HG02943 (cell line): ENCODE results near the gene KRT9.
"Not testable (repeated sequence)": the region's sequence is repeated elsewhere in the genome, so short reads cannot be mapped to it uniquely, and the experiment has no call there.

Source experiments
- ATAC-seq: cut with Tn5 transposase; IDR thresholded peaks from one replicate; pipeline ENCODE4 v1.9.1; 2021; ENCODE audit warnings: mild to moderate bottlenecking, low read depth, moderate library complexity; ENCODE audit not compliant: unreplicated experiment

KRT9 gene

GRCh38 chr17:41548844-41549595 lies 22.8 kb downstream of the KRT9 start:
- no peak for ATAC-seq

- ATAC-seq = no peak
These were observed 23.7 kb downstream of the KRT9 start for GRCh38 chr17:41547921-41548843.

DNA sequence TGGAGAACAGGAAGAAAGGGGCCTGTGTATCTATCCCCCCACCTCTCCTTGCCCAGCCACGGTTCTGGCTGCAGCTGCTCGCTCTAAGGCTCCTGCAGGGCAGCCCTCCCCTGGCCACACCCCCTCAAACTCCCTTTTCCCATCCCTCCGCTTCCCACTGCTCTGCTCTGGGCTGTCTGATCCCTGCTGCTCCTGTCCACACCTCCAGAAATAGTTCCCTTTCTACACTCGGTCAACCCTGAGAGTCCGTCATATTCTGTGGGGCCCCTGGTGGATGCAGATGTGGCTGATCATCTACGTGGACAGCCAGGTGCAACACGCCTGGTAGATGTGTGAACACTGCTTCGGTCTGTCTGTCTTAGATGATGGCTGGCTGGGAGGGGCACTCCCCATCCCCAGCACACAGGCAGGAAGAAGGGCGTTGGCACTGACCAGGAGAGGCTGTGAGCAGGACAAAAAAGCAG lies 24.4 kb downstream of the KRT9 start:
- no peak for ATAC-seq

GRCh38 chr17:41546819-41547218 lies 25.0 kb downstream of the KRT9 start:
- ATAC-seq = no peak

GRCh38 chr17:41545829-41546410 lies 25.9 kb downstream of the KRT9 start:
- no peak for ATAC-seq

DNA sequence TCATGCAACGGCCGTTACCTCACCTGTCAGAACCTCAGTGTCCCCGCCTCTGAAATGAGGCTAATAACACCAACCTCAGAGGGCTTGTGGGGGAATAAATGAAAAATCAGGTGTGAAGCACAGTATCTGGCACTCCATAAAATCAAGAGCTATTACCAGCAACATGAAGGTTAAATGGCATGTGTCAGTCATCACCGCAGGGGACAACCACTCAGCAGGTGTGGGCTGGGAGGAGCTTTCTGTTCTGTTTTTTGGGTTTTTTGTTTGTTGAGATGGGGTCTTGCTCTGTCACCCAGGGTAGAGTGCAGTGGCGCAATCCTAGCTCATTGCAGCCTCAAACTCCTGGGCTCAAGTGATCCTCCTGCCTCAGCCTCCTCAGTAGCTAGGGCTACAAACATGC lies 26.9 kb downstream of the KRT9 start:
- no peak for ATAC-seq

GRCh38 chr17:41544491-41544892 lies 27.4 kb downstream of the KRT9 start:
- no peak for ATAC-seq

DNA sequence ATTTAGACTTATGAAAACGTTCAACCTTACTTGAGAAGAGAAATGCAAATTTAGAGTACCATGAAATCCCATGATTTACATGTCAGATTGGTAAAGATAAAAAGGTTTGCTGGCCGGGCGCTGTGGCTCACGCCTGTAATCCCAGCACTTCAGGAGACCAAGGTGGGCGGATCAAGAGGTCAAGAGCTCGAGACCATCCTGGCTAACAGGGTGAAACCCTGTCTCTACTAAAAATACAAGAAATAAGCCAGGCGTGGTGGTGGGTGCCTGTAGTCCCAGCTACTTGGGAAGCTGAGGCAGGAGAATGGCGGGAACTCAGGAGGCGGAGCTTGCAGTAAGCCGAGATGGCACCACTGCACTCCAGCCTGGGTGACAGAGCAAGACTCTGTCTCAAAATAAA lies 29.1 kb downstream of the KRT9 start:
- not testable (repeated sequence) for ATAC-seq

DNA sequence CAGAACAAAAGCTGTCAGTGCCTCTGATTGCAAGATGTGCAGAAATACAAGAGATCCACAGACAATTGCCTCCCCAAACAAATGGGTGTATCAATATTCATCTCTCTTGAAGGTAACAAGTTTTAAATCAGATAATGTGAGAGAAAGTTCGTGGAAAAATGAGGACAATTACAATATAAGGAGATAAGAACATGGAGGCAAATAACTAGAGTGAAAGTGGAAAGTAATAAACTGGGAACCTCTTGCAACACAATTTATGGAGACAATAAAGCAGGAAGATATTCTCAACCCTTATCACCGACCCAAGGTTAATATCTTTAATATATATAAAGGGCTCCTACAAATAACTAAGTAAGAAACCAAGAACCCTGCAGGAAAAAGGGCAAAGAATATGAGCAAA lies 29.5 kb downstream of the KRT9 start:
- ATAC-seq = no peak

DNA sequence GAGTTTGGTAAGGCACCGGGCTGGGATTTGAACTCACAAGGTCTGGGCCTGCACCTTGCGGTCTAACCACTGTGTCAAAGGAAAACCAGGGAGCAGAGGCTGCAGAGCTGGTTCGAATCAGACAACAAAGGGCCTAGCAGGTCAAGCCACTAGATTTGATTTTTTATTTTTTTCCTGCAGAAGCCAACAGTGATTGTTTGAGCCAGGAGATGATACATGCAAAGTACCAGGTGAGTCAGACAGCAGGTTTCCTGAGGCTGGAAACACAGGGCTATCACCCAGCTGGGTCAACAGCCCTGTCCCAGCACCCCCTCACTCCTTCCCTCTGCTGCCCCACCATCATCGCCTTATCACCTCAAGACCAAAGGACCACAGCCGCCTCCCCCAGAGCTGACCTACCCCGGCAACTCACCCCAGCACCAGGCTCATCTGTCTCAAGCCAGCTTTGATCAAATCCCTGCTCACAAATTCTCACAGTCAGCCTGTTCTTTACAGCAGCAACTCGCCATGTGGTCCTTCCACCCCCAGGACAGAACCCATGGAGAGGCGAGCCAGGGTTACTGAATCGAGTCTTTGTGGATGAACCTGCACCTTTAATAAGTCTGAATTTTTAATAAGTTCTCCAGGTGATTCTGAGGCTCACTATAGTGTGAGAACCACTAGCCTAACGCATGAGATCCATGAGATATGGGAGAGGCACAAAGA lies 30.8 kb downstream of the KRT9 start:
- no peak for ATAC-seq

- no peak for ATAC-seq
These were observed 31.7 kb downstream of the KRT9 start for GRCh38 chr17:41539979-41540701.

DNA sequence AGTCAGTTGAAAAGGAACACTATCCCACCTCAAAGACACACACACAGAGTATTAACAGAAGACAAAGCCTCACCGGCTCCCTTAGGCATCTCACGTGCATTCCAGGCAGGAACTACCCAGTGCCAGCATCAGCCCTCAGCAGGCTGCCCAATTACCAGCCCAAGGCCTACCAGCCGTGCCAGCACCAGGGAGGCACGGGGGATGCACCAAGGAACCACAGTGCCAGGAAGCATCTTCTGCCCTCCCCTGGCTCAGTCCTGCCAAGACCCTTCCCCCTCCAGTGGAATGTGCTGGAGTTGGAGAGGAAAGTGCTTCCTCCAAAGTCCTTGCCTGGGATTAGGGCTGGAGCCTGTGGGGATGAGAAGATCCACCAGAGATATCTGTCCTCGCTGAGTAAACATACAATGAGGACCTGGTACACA lies 32.8 kb downstream of the KRT9 start:
- ATAC-seq = no peak

GRCh38 chr17:41538565-41538991 lies 33.3 kb downstream of the KRT9 start:
- no peak for ATAC-seq

- no peak for ATAC-seq
These were observed 33.9 kb downstream of the KRT9 start for GRCh38 chr17:41537990-41538389.

- ATAC-seq = no peak
These were observed 34.3 kb downstream of the KRT9 start for GRCh38 chr17:41537614-41537954.

DNA sequence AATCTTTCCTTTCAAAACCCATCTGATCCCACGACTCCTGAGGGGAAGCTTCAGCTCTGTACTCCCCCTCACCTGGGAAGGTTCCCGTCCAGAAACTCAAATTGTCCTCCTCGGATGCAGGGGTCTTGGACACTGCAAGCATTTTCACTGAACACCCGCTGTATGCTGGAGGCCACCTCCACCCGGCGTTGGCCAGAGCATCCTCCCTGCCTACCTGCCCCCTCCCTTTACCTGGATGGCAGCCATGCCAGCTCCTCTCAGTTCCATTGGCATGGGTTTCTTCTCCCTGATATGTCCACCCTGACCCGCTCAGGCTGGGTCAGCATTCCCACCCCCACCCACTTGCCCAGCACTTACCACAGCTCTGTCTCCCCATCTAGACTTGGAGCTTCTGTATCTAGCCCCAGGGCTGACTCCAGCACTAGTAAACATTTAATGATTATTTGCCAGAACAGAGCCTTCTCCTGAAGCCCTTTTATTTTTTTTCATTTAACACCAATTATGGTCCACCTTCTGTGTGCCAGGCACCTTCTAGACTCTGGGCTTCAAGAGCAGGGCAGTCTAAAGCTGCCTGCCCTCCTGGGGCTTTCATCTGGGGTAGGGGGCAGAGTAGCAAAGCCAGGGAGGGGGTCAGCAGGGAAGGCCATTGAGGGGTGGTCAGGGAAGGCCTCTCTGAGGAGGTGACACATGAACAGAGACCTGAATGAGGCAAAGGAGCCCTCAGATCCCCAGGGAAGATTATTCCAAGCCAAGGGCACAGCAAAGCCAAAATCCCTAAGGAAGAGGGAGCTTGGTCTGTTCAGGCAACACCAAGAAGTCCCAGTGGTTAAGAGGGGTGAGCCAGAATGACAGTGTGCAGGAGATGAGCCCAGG lies 34.9 kb downstream of the KRT9 start:
- ATAC-seq = no peak

- ATAC-seq = no peak
These were observed 35.9 kb downstream of the KRT9 start for GRCh38 chr17:41535764-41536481.

DNA sequence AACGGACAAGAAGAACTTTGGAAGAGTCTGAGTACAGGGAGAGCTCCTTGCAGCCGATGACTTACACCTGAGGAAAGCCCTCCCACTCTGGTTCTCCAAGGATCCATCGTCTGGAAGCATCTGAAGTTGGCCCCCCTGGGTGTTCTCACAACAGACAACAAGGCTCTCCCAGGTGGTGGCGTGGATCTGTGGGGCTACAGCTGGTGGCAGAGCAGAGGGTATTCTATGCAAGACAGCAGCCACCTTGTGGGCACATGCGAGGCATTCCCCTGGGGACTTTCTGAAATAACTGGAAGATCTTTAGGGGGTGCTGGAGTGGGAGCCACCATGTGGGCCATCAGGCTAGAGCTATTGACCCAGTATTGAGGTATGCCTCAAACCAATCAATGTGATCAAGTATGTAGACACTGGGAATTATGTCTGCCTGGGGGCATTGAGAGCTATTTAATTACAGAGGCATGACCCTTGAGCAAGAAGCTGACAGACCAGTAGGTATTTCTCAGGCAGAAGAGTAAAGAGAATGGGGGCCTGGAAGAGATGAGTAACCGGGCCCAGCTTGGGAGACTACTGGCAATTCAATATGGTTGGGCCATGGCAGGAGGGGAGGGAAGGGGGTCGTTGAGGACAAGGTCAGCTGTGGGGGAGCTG lies 36.8 kb downstream of the KRT9 start:
- ATAC-seq = no peak
